ENCODE results near the gene IGFBP6. TPM values are rescaled to one million over a fixed set of nuclear protein-coding genes. Genes with fewer than 3 reads are reported as not detected.

Gene IGFBP6
- total RNA-seq, 1 donor from 2014 or later: 33.7 TPM

GRCh38 chr12:53133722-53134121 is 36.3 kb downstream of the IGFBP6 start:
- DNase-seq (ENCODE audit: low read depth): no peak
- TF ChIP-seq CTCF (IDR thresholded peaks at IDR 0.05; ENCODE audit: insufficient read depth, low read length, poor library complexity, severe bottlenecking): no peak
- H3K4me3 ChIP-seq (ENCODE audit: low read depth, low read length): no peak overlapping the region
- no peaks in the 10 kb centered on the region for H3K27me3 ChIP-seq (ENCODE audit: control insufficient read depth, insufficient read depth, low read length)
- H3K36me3 ChIP-seq (ENCODE audit: control insufficient read depth, insufficient read depth, low read length): no peaks in the 10 kb centered on the region

- no peaks in the 10 kb centered on the region for H3K36me3 ChIP-seq (ENCODE audit: control insufficient read depth, insufficient read depth, low read length)
- no peaks in the 10 kb centered on the region for H3K27me3 ChIP-seq (ENCODE audit: control insufficient read depth, insufficient read depth, low read length)
- DNase-seq (ENCODE audit: low read depth): no peak
- TF ChIP-seq CTCF (IDR thresholded peaks at IDR 0.05; ENCODE audit: insufficient read depth, low read length, poor library complexity, severe bottlenecking): no peak
- no peak overlapping the region for H3K4me3 ChIP-seq (ENCODE audit: low read depth, low read length)
These were observed 45.9 kb downstream of the IGFBP6 start for GRCh38 chr12:53143355-53143754.

- no peak for DNase-seq (ENCODE audit: low read depth)
- no peaks in the 10 kb centered on the region for H3K27me3 ChIP-seq (ENCODE audit: control insufficient read depth, insufficient read depth, low read length)
- no peak for TF ChIP-seq CTCF (IDR thresholded peaks at IDR 0.05; ENCODE audit: insufficient read depth, low read length, poor library complexity, severe bottlenecking)
- no peak overlapping the region for H3K4me3 ChIP-seq (ENCODE audit: low read depth, low read length)
- H3K36me3 ChIP-seq (ENCODE audit: control insufficient read depth, insufficient read depth, low read length): no peaks in the 10 kb centered on the region
These were observed 48.2 kb downstream of the IGFBP6 start for GRCh38 chr12:53145383-53146260.

- Histone ChIP-seq H3K4me3 (ENCODE audit: low read depth, low read length) (no peak overlapping the region), H3K36me3 (ENCODE audit: control insufficient read depth, insufficient read depth, low read length) (no peaks in the 10 kb centered on the region), H3K27me3 (ENCODE audit: control insufficient read depth, insufficient read depth, low read length) (no peaks in the 10 kb centered on the region)
- TF ChIP-seq CTCF (IDR thresholded peaks at IDR 0.05; ENCODE audit: insufficient read depth, low read length, poor library complexity, severe bottlenecking): no peak
- DNase-seq (ENCODE audit: low read depth): no peak
These were observed 49.7 kb downstream of the IGFBP6 start for GRCh38 chr12:53147181-53147580.

- H3K4me3 ChIP-seq (ENCODE audit: low read depth, low read length): no peak overlapping the region
- H3K27me3 ChIP-seq (ENCODE audit: control insufficient read depth, insufficient read depth, low read length): no peaks in the 10 kb centered on the region
- DNase-seq (ENCODE audit: low read depth): no peak
- H3K36me3 ChIP-seq (ENCODE audit: control insufficient read depth, insufficient read depth, low read length): no peaks in the 10 kb centered on the region
- TF ChIP-seq CTCF (IDR thresholded peaks at IDR 0.05; ENCODE audit: insufficient read depth, low read length, poor library complexity, severe bottlenecking): no peak
These were observed 50.2 kb downstream of the IGFBP6 start for GRCh38 chr12:53147653-53148052.

GRCh38 chr12:53151039-53151438 is 53.6 kb downstream of the IGFBP6 start:
- H3K27me3 ChIP-seq (ENCODE audit: control insufficient read depth, insufficient read depth, low read length): no peaks in the 10 kb centered on the region
- H3K4me3 ChIP-seq (ENCODE audit: low read depth, low read length): no peak overlapping the region
- H3K36me3 ChIP-seq (ENCODE audit: control insufficient read depth, insufficient read depth, low read length): no peaks in the 10 kb centered on the region
- no peak for TF ChIP-seq CTCF (IDR thresholded peaks at IDR 0.05; ENCODE audit: insufficient read depth, low read length, poor library complexity, severe bottlenecking)
- no peak for DNase-seq (ENCODE audit: low read depth)
